PFSK-1 (cell line): ENCODE data around the gene MNX1.

Experiments
- POLR2AphosphoS5 ChIP-seq: IDR thresholded peaks from 2 replicates; pipeline ENCODE4 v1.6.1; 2012; ENCODE audit warnings: low read depth, mild to moderate bottlenecking, control low read depth, low read length, moderate library complexity
- SIN3A ChIP-seq: IDR thresholded peaks from 2 replicates; pipeline ENCODE4 v1.6.1; 2012; ENCODE audit warnings: mild to moderate bottlenecking, low read length, moderate library complexity, borderline replicate concordance; ENCODE audit not compliant: insufficient read depth
- TAF1 ChIP-seq: IDR thresholded peaks from 2 replicates; pipeline ENCODE4 v1.6.1; 2012; ENCODE audit warnings: low read length, control low read depth, borderline replicate concordance; ENCODE audit not compliant: insufficient read depth
- TF ChIP-seq, protein P1 (sequence below), 2 experiments: IDR thresholded peaks; 2 replicates each; pipeline versions ENCODE4 v1.6.1 to v1.8.0; 2011 to 2012; ENCODE audit warnings: low read depth in 2 of 2, low read length in 2 of 2, control low read depth in 1 of 2, inconsistent platforms in 1 of 2, mild to moderate bottlenecking in 1 of 2, moderate library complexity in 1 of 2; ENCODE audit not compliant: insufficient read depth in 1 of 2

DNA sequence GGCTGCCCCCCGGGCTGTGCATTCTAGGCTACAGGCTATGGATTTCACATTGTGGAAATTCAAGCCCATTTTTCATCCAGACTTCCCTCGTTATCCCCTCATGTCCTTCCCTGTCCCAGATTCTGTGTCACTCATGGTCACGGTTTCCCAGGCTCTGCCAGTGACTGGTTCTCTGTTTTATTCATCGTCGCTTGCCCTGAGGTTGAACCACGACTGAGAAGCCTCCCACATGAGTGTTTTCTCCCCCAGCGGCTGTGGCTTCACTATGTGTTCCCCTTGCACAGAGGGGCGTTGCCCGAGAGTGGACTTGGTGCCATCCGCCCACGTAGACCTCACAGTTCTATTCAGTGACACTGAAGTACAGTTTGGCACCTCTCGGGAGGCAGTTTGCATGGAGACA lies 47.0 kb downstream of the MNX1 start:
- TF ChIP-seq, protein P1, sequence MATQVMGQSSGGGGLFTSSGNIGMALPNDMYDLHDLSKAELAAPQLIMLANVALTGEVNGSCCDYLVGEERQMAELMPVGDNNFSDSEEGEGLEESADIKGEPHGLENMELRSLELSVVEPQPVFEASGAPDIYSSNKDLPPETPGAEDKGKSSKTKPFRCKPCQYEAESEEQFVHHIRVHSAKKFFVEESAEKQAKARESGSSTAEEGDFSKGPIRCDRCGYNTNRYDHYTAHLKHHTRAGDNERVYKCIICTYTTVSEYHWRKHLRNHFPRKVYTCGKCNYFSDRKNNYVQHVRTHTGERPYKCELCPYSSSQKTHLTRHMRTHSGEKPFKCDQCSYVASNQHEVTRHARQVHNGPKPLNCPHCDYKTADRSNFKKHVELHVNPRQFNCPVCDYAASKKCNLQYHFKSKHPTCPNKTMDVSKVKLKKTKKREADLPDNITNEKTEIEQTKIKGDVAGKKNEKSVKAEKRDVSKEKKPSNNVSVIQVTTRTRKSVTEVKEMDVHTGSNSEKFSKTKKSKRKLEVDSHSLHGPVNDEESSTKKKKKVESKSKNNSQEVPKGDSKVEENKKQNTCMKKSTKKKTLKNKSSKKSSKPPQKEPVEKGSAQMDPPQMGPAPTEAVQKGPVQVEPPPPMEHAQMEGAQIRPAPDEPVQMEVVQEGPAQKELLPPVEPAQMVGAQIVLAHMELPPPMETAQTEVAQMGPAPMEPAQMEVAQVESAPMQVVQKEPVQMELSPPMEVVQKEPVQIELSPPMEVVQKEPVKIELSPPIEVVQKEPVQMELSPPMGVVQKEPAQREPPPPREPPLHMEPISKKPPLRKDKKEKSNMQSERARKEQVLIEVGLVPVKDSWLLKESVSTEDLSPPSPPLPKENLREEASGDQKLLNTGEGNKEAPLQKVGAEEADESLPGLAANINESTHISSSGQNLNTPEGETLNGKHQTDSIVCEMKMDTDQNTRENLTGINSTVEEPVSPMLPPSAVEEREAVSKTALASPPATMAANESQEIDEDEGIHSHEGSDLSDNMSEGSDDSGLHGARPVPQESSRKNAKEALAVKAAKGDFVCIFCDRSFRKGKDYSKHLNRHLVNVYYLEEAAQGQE (IDR thresholded peaks at IDR 0.05; ENCODE audit: insufficient read depth in 1 of 2, low read depth in 2 of 2, low read length in 2 of 2) = no peak
- no peak for TF ChIP-seq POLR2AphosphoS5
- TF ChIP-seq SIN3A = no peak
- no peak for TF ChIP-seq TAF1
